HCT116 (cell line): ENCODE measurements around the gene TOP1. TPM values are rescaled to one million over a fixed set of nuclear protein-coding genes. Genes with fewer than 3 reads are reported as not detected.

Source experiments
- ATAC-seq: fragments of 200-7000 bp; cut with Tn5 transposase; 2 replicates; pipeline ENCODE4 v1.9.1; 2020; ENCODE audit warnings: mild to moderate bottlenecking, moderate library complexity
- BruUV-seq: library from RNA; stranded (reverse); fragments of 400-500 nt; replicated peaks from 2 replicates; lab custom pipeline; 2021; lab: Mats Ljungman, UMichigan
- CTCF ChIA-PET: fragments of 300-600 bp; sonication (Branson Sonifier 250); formaldehyde crosslinking; loops from one replicate; lab custom pipeline; 2021; ENCODE audit warnings: antibody characterized with exemption; lab: Charles Lee
- POLR2A ChIA-PET: fragments of 300-600, 350-600 bp; sonication (Branson Sonifier 250); formaldehyde crosslinking; loops from one replicate; lab custom pipeline; 2021; ENCODE audit warnings: antibody characterized with exemption; lab: Charles Lee
- RAD21 ChIA-PET, 2 experiments: fragments of 300-600 bp; sonication (Branson Sonifier 250); formaldehyde crosslinking; loops; one replicate each; lab custom pipeline; 2023; ENCODE audit warnings: low total read pairs in 2 of 2; ENCODE audit not compliant: uncharacterized antibody in 2 of 2, unreplicated experiment in 2 of 2, low non-redundant PET in 1 of 2; lab: Charles Lee
- DNase-seq: peaks from one replicate; pipeline ENCODE4 v3.0.0-alpha.2; 2010; ENCODE audit warnings: low read depth, low spot score
- H2AFZ ChIP-seq: fragments of 200-600 bp; shearing (Covaris generic), sonication (generic); 2 replicates; pipeline ENCODE4 v1.6.1; 2017; ENCODE audit warnings: low read depth, mixed run types, mixed read lengths, antibody characterized with exemption, low read length; ENCODE audit not compliant: poor library complexity, severe bottlenecking
- H3K27ac ChIP-seq: 2 replicates; pipeline ENCODE4 v1.5.1; 2012; ENCODE audit warnings: low read depth, low read length
- H3K27me3 ChIP-seq: fragments of 200-600 bp; sonication (generic); 2 replicates; pipeline ENCODE4 v1.6.1; 2016; ENCODE audit warnings: mixed run types, low read length, mixed read lengths; ENCODE audit not compliant: insufficient read depth
- H3K36me3 ChIP-seq, 2 experiments: fragments of 200-500 bp in 1 of 2; fragments of 200-600 bp in 1 of 2; sonication (Bioruptor generic) in 1 of 2; sonication (generic) in 1 of 2; 2 replicates each; pipeline versions ENCODE4 v1.5.1 to v1.6.1; 2014 to 2016; ENCODE audit warnings: low read length in 2 of 2, inconsistent platforms in 1 of 2, mixed read lengths in 1 of 2, mixed run types in 1 of 2; ENCODE audit not compliant: insufficient read depth in 2 of 2, control insufficient read depth in 1 of 2
- H3K4me1 ChIP-seq, 2 experiments: fragments of 200-600 bp in 1 of 2; sonication (generic) in 1 of 2; 2 replicates each; pipeline versions ENCODE4 v1.5.1 to v1.6.1; 2012 to 2017; ENCODE audit warnings: low read length in 2 of 2, inconsistent platforms in 1 of 2, mild to moderate bottlenecking in 1 of 2, mixed read lengths in 1 of 2, mixed run types in 1 of 2, moderate library complexity in 1 of 2; ENCODE audit not compliant: insufficient read depth in 2 of 2, control insufficient read depth in 1 of 2
- H3K4me2 ChIP-seq: fragments of 200-600 bp; sonication (generic); 2 replicates; pipeline ENCODE4 v1.6.1; 2017; ENCODE audit warnings: mixed run types, low read length, mixed read lengths
- H3K4me3 ChIP-seq, 2 experiments: fragments of 200-600 bp in 1 of 2; sonication (generic) in 1 of 2; replicated peaks in 1 of 2; 2 replicates each; pipeline ENCODE4 v1.5.1; 2011 to 2016; ENCODE audit warnings: low read length in 2 of 2, control low read depth in 1 of 2, low read depth in 1 of 2, mild to moderate bottlenecking in 1 of 2, mixed read lengths in 1 of 2, mixed run types in 1 of 2
- H3K79me2 ChIP-seq: fragments of 200-600 bp; sonication (generic); 2 replicates; pipeline ENCODE4 v1.6.1; 2017; ENCODE audit warnings: mild to moderate bottlenecking, mixed run types, low read length, moderate library complexity, mixed read lengths; ENCODE audit not compliant: insufficient read depth
- H3K9ac ChIP-seq: fragments of 200-600 bp; sonication (generic); 2 replicates; pipeline ENCODE4 v1.6.1; 2016; ENCODE audit warnings: low read length, mixed read lengths
- H3K9me2 ChIP-seq: fragments of 200-600 bp; sonication (generic), shearing (Covaris generic); 2 replicates; pipeline ENCODE4 v1.6.1; 2017; ENCODE audit warnings: mixed run types, mild to moderate bottlenecking, moderate library complexity; ENCODE audit not compliant: insufficient read depth
- H3K9me3 ChIP-seq, 2 experiments: fragments of 200-500 bp in 1 of 2; fragments of 200-600 bp in 1 of 2; sonication (Bioruptor generic) in 1 of 2; sonication (generic) in 1 of 2; 2 replicates each; pipeline ENCODE4 v1.6.1; 2014 to 2017; ENCODE audit warnings: low read length in 2 of 2, mixed read lengths in 2 of 2, inconsistent platforms in 1 of 2, low read depth in 1 of 2, mild to moderate bottlenecking in 1 of 2, mixed run types in 1 of 2, moderate library complexity in 1 of 2; ENCODE audit not compliant: control insufficient read depth in 1 of 2, insufficient read depth in 1 of 2
- H4K20me1 ChIP-seq: fragments of 200-600 bp; sonication (generic), shearing (Covaris generic); 2 replicates; pipeline ENCODE4 v1.6.1; 2017; ENCODE audit warnings: mixed run types, mild to moderate bottlenecking, moderate library complexity; ENCODE audit not compliant: insufficient read depth
- FOSL1 ChIP-seq: IDR thresholded peaks from 2 replicates; pipeline ENCODE4 v1.6.1; 2012; ENCODE audit warnings: low read depth
- JUND ChIP-seq: IDR thresholded peaks from 2 replicates; pipeline ENCODE4 v1.6.1; 2012
- POLR2AphosphoS5 ChIP-seq: IDR thresholded peaks from 2 replicates; pipeline ENCODE4 v1.6.1; 2011; ENCODE audit warnings: mild to moderate bottlenecking, low read depth, low read length, moderate library complexity
- RAD21 ChIP-seq: IDR thresholded peaks from 2 replicates; pipeline ENCODE4 v1.6.1; 2012; ENCODE audit warnings: low read depth, mild to moderate bottlenecking
- SP1 ChIP-seq: IDR thresholded peaks from 2 replicates; pipeline ENCODE4 v1.6.1; 2012; ENCODE audit warnings: low read depth
- TCF7L2 ChIP-seq: IDR thresholded peaks from 2 replicates; pipeline ENCODE4 v1.7.0; 2011; ENCODE audit warnings: borderline replicate concordance, inconsistent platforms; ENCODE audit not compliant: insufficient read depth, insufficient read length; ENCODE audit errors: extremely low read depth
- ZFX ChIP-seq: fragments of 450-650 bp; IDR thresholded peaks from 2 replicates; pipeline ENCODE4 v1.6.1; 2017
- intact Hi-C: fragments of 100-400 bp; cut with micrococcal nuclease; formaldehyde crosslinking; loops from 2 replicates; pipeline ENCODE4 v1.10.0; 2022
- total RNA-seq: library from RNA; stranded (reverse); gene quantifications from one replicate; pipeline ENCODE4 v1.2.1, GENCODE V29; 2021; ENCODE audit not compliant: unreplicated experiment
- TF ChIP-seq, protein P1 (sequence below): IDR thresholded peaks from 2 replicates; pipeline ENCODE4 v1.6.1; 2011; ENCODE audit warnings: mild to moderate bottlenecking, low read length, moderate library complexity; ENCODE audit not compliant: insufficient replicate concordance; ENCODE audit errors: extremely low read depth
- TF ChIP-seq, protein P2 (sequence below): IDR thresholded peaks from 2 replicates; pipeline ENCODE4 v1.6.1; 2012; ENCODE audit warnings: low read depth

The TOP1 gene
- total RNA-seq, 1 experiment from 2014 or later: 190 TPM

DNA sequence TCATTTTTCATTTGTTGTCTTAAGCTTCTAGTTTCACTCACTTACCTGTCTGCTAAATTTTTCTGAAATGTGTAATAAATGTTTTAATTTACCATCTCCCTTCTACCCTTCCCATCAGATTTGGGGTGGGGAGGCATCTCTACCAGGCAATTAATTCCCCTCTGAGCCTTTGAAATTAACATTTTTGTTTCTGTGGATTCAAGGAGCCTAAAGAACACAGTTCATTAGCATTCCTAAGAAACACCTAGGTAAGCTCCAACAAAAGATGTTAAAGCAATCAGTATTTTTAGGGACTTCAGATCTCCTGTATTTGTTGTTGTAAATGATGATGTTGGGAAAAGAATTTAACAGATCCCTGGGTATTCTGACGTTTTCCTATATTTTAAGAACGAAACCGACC lies 6.6 kb downstream of the TOP1 start:
- CTCF ChIA-PET: interaction anchor here (2.3 kb wide), 1 partner anchor 60 kb away, joined by 5 read pairs; no protein-coding TSS in a partner anchor
- H3K9me2 ChIP-seq: no peaks in the 10 kb centered on the region
- H3K4me2 ChIP-seq: no peak overlapping the region
- H4K20me1 ChIP-seq: peaks cover 56% of the 10 kb centered on the region; the same call in 1 of the 2 replicates
- peaks cover 100% of the 10 kb centered on the region for H3K79me2 ChIP-seq
- H3K9me3 ChIP-seq: no peaks in the 10 kb centered on the region
- no peaks in the 10 kb centered on the region for H3K27me3 ChIP-seq
- intact Hi-C loops: no loop called here
- ATAC-seq (no peak), DNase-seq (no peak)
- no TSS peak for BruUV-seq
- POLR2A ChIA-PET: interaction anchor here (0.9 to 1.2 kb wide), 2 partner anchors 11 to 13 kb away, joined by 3 read pairs; no protein-coding TSS in a partner anchor
- no peak overlapping the region for H2AFZ ChIP-seq
- peaks cover 16 to 35% of the 10 kb centered on the region in 2 experiments for H3K4me1 ChIP-seq
- TF ChIP-seq POLR2AphosphoS5: no peak
- TF ChIP-seq JUND: no peak
- TF ChIP-seq FOSL1: no peak
- TF ChIP-seq ZFX: no peak
- no peak for TF ChIP-seq TCF7L2
- no peak overlapping the region for H3K27ac ChIP-seq
- H3K4me3 ChIP-seq: no peak overlapping the region
- H3K36me3 ChIP-seq: peaks cover 22 to 42% of the 10 kb centered on the region in 2 experiments; a peak in 3 of 4 replicates
- RAD21 ChIA-PET: no interaction called here
- no peak overlapping the region for H3K9ac ChIP-seq

DNA sequence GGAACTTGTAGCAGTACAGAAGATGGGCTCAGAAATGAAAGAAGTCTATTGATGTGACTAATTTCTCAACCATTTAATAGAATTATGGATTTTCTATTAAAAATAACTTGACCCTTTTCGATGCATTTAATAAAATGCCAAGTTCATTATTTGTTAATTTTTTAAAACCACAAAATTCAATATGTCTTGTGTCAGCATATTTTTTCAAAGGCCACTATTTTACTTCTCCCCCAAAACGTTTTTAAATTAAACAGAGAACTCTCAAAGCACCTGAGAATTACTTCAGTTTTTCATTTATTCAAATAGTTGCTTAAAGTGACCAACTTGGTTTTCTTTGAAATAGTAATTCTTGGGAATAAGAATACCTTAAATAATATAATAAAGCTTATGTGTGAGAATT lies 8.6 kb downstream of the TOP1 start:
- no TSS peak for BruUV-seq
- DNase-seq (no peak), ATAC-seq (no peak)
- Histone ChIP-seq H3K36me3 (peaks cover 14 to 27% of the 10 kb centered on the region in 2 experiments; a peak in 3 of 4 replicates), H3K9me2 (no peaks in the 10 kb centered on the region), H2AFZ (no peak overlapping the region), H3K27ac (no peak overlapping the region), H3K4me2 (no peak overlapping the region), H4K20me1 (peaks cover 51% of the 10 kb centered on the region; the same call in 1 of the 2 replicates), H3K27me3 (no peaks in the 10 kb centered on the region), H3K4me3 (no peak overlapping the region), H3K79me2 (peaks cover 100% of the 10 kb centered on the region), H3K4me1 (peaks cover 0 to 17% of the 10 kb centered on the region in 2 experiments; a peak in 2 of 4 replicates), H3K9ac (no peak overlapping the region), H3K9me3 (no peaks in the 10 kb centered on the region)
- TF ChIP-seq RAD21 (no peak), SP1 (no peak), POLR2AphosphoS5 (no peak)
- TF ChIP-seq, protein P1, sequence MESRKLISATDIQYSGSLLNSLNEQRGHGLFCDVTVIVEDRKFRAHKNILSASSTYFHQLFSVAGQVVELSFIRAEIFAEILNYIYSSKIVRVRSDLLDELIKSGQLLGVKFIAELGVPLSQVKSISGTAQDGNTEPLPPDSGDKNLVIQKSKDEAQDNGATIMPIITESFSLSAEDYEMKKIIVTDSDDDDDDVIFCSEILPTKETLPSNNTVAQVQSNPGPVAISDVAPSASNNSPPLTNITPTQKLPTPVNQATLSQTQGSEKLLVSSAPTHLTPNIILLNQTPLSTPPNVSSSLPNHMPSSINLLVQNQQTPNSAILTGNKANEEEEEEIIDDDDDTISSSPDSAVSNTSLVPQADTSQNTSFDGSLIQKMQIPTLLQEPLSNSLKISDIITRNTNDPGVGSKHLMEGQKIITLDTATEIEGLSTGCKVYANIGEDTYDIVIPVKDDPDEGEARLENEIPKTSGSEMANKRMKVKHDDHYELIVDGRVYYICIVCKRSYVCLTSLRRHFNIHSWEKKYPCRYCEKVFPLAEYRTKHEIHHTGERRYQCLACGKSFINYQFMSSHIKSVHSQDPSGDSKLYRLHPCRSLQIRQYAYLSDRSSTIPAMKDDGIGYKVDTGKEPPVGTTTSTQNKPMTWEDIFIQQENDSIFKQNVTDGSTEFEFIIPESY: no peak
- TF ChIP-seq, protein P2, sequence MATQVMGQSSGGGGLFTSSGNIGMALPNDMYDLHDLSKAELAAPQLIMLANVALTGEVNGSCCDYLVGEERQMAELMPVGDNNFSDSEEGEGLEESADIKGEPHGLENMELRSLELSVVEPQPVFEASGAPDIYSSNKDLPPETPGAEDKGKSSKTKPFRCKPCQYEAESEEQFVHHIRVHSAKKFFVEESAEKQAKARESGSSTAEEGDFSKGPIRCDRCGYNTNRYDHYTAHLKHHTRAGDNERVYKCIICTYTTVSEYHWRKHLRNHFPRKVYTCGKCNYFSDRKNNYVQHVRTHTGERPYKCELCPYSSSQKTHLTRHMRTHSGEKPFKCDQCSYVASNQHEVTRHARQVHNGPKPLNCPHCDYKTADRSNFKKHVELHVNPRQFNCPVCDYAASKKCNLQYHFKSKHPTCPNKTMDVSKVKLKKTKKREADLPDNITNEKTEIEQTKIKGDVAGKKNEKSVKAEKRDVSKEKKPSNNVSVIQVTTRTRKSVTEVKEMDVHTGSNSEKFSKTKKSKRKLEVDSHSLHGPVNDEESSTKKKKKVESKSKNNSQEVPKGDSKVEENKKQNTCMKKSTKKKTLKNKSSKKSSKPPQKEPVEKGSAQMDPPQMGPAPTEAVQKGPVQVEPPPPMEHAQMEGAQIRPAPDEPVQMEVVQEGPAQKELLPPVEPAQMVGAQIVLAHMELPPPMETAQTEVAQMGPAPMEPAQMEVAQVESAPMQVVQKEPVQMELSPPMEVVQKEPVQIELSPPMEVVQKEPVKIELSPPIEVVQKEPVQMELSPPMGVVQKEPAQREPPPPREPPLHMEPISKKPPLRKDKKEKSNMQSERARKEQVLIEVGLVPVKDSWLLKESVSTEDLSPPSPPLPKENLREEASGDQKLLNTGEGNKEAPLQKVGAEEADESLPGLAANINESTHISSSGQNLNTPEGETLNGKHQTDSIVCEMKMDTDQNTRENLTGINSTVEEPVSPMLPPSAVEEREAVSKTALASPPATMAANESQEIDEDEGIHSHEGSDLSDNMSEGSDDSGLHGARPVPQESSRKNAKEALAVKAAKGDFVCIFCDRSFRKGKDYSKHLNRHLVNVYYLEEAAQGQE: no peak
- POLR2A ChIA-PET: interaction anchor here (1.4 to 1.7 kb wide), 2 partner anchors 9 to 47 kb away, joined by 5 to 9 read pairs; no protein-coding TSS in a partner anchor
- CTCF ChIA-PET: interaction anchor here (1.4 kb wide), 1 partner anchor 47 kb away, joined by 6 read pairs; no protein-coding TSS in a partner anchor
- RAD21 ChIA-PET: no interaction called here
- intact Hi-C loops: no loop called here
